Neutrophil (primary cell): Measurements from ENCODE around the gene COL18A1.

ENCODE experiments used
- H3K27ac ChIP-seq: fragments of 200-600 bp; sonication (generic); 2 replicates; pipeline ENCODE4 v1.5.1; 2016; ENCODE audit warnings: mild to moderate bottlenecking, moderate library complexity
- H3K27me3 ChIP-seq: fragments of 200-600 bp; sonication (generic); 2 replicates; pipeline ENCODE4 v1.6.0; 2016; ENCODE audit warnings: mild to moderate bottlenecking
- H3K36me3 ChIP-seq: fragments of 200-600 bp; sonication (generic); 2 replicates; pipeline ENCODE4 v1.5.1; 2017
- H3K4me1 ChIP-seq, 2 experiments: fragments of 200-600 bp in 1 of 2; sonication (generic) in 1 of 2; 1 replicate in 1 of 2; 2 replicates in 1 of 2; pipeline versions ENCODE4 v1.5.1 to v1.6.1; 2013 to 2016; ENCODE audit warnings: low read depth in 1 of 2, low read length in 1 of 2, mild to moderate bottlenecking in 1 of 2, moderate library complexity in 1 of 2; ENCODE audit not compliant: control insufficient read depth in 1 of 2, insufficient read depth in 1 of 2
- H3K4me3 ChIP-seq, 2 experiments: fragments of 200-600 bp in 1 of 2; sonication (generic) in 1 of 2; 1 replicate in 1 of 2; 2 replicates in 1 of 2; pipeline ENCODE4 v1.5.1; 2013 to 2016; ENCODE audit warnings: low read depth in 1 of 2, low read length in 1 of 2, mild to moderate bottlenecking in 1 of 2, moderate library complexity in 1 of 2
- H3K9me3 ChIP-seq: fragments of 200-600 bp; sonication (generic); 2 replicates; pipeline ENCODE4 v1.5.1; 2016
- CTCF ChIP-seq: fragments of 200-600 bp; sonication (generic); IDR thresholded peaks from 2 replicates; pipeline ENCODE4 v1.5.1; 2016; ENCODE audit warnings: antibody characterized with exemption

COL18A1 gene

GRCh38 chr21:45380566-45380965 lies 24.4 kb upstream of the COL18A1 start:
- Histone ChIP-seq H3K9me3 (no peaks in the 10 kb centered on the region), H3K27ac (no peak overlapping the region), H3K4me1 (no peaks in the 10 kb centered on the region), H3K4me3 (no peak overlapping the region), H3K27me3 (peaks cover 58% of the 10 kb centered on the region), H3K36me3 (no peaks in the 10 kb centered on the region)
- no peak for TF ChIP-seq CTCF

GRCh38 chr21:45381036-45381787 lies 23.8 kb upstream of the COL18A1 start:
- peaks cover 64% of the 10 kb centered on the region for H3K27me3 ChIP-seq
- no peak for TF ChIP-seq CTCF

GRCh38 chr21:45381865-45382696 lies 22.9 kb upstream of the COL18A1 start:
- Histone ChIP-seq H3K4me3 (no peak overlapping the region), H3K4me1 (no peaks in the 10 kb centered on the region), H3K27ac (no peak overlapping the region), H3K9me3 (no peaks in the 10 kb centered on the region), H3K27me3 (peaks cover 70% of the 10 kb centered on the region), H3K36me3 (no peaks in the 10 kb centered on the region)
- TF ChIP-seq CTCF = no peak

More at GRCh38 chr21:45381036-45381787, 23.8 kb upstream of the COL18A1 start:
- Histone ChIP-seq H3K4me3 (no peak overlapping the region), H3K4me1 (no peaks in the 10 kb centered on the region), H3K9me3 (no peaks in the 10 kb centered on the region), H3K27ac (no peak overlapping the region), H3K36me3 (no peaks in the 10 kb centered on the region)

- no peaks in the 10 kb centered on the region for H3K9me3 ChIP-seq
- H3K36me3 ChIP-seq = no peaks in the 10 kb centered on the region
- no peak overlapping the region for H3K27ac ChIP-seq
- H3K4me1 ChIP-seq = no peaks in the 10 kb centered on the region
- TF ChIP-seq CTCF = no peak
- peaks cover 70% of the 10 kb centered on the region for H3K27me3 ChIP-seq
- H3K4me3 ChIP-seq = no peak overlapping the region
Observed at GRCh38 chr21:45382697-45382997, 22.3 kb upstream of the COL18A1 start.

- no peaks in the 10 kb centered on the region for H3K9me3 ChIP-seq
- H3K36me3 ChIP-seq = no peaks in the 10 kb centered on the region
- TF ChIP-seq CTCF = no peak
- no peak overlapping the region for H3K4me3 ChIP-seq
- H3K27me3 ChIP-seq = peaks cover 68% of the 10 kb centered on the region
- no peak overlapping the region for H3K27ac ChIP-seq
- no peaks in the 10 kb centered on the region for H3K4me1 ChIP-seq
Observed at GRCh38 chr21:45383111-45383614, 21.8 kb upstream of the COL18A1 start.
